GM19455 (cell line): ENCODE measurements around the gene TXN.
"Not testable (repeated sequence)": the region's sequence is repeated elsewhere in the genome, so short reads cannot be mapped to it uniquely, and the experiment has no call there.

Source experiments
- ATAC-seq: cut with Tn5 transposase; IDR thresholded peaks from one replicate; pipeline ENCODE4 v1.9.1; 2021; ENCODE audit not compliant: unreplicated experiment

TXN gene

DNA sequence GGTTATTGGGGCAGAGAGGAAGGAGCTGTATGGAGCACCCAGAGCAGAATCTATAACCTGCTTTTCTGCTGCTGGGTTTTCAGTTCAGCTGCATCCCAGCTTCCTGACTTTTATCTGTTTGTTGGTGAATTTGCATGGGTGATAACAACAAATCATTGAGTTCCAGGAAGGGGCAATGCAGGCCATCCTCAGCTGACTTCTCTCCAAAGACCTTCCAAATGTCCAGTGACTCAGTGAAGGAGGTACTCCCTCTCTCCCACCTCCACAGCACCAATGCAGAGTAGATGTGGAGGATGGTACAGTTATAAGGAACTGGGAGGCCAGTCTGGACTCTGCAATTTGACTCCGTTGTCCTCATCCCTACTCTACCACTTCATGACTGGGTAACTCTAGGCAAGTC lies 1.6 kb upstream of the TXN start:
- ATAC-seq = no peak

DNA sequence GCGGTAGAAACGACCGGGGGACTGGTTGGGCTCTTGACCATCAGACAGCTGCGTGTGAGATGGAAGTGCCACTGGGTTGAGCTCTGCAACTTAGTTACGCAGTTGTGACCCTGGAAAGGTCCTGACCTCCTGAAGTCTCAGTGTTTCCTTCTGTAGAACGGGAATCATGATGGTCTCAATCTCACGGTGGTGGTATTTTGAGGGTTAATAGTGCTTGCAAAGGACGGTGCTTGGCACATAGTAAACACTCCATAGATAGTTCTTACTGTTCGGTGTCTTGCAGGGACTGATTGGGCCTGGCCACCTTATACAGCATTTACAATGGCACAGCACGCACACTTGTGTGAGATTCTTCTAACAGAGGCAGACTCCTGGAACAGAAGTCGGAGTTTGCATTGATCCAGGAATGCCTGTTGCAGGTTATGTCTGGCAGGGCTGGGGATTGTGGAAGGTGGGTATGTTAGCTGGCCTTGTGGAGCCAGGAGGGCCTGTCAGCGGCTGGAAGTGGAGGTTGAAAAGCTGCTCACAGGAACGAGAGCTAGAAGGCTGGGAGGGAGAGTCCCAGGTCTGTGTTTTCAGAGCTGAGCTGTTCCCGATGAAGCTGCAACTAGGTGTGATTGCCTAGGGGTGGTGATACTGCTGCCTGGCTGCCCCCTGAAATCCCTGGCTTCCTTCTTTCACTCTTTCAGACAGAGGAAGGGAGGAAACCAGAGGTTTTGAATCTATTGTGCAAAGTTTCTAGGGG lies 962 bp upstream of the TXN start:
- ATAC-seq = peak; percentile 3

DNA sequence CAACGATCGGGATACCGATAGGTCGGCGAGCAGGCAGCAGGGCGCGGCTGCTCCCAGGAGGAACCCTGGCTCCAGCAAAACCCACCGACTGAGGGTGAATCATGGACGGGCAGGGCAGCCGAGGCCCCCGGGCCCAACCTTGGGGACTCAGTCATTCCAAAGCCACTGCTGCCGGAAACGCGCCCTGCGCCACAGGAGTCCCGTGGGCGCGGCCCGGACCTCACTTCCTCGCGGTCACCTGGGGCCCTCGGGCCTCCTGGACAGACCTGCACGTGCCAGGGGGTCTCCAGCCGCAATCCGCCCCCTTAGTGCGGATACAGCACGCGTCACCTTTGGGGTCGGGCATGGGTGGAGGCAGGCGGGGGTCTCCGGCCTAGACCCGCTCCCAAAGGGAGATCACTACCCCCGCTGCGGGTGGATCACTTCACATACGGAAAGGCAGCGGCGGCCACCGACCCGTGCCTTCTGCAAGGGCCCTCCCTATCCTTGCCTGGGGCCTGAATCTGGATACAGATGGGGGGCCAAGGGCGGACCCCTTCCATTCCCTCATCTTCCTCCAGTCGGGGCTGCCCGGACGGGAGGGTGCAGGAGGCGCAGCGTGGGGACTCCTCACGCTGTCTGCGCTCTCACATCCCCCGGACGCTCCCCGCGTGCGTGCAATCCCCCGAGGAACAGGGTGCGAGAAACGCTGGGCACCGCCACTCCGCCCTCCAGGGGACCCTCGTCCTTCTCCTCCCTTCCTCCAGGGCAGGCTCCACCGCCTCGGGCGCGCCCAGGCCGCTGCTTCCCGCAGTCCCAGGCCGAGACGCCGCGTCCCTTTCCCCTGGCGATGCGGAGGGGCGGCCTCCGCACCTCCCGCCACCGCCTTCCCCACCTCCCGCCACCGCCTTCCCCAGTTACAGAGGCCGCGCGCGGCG lies 586 bp downstream of the TXN start:
- peak; percentile 35 for ATAC-seq

DNA sequence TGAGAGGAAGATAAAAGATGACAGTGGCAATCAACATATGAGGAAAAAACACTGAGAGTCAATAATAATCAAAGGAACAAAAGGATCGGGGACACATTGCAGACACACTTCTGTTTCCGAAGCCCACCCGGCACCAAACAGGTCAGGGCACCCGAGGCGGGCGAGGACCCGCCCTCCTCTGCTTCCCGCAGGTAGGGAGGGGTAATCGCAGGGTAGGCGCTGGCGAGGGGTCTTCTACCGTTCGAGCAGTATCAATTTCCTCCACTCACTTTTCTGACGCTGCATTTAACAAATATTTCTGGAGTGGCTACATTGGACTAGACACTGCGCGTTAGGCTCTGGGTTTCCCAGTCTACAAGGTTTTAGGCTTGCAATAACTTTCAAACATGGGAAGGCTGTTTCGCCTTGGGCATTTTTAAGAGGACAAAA lies 1.3 kb downstream of the TXN start:
- no peak for ATAC-seq

DNA sequence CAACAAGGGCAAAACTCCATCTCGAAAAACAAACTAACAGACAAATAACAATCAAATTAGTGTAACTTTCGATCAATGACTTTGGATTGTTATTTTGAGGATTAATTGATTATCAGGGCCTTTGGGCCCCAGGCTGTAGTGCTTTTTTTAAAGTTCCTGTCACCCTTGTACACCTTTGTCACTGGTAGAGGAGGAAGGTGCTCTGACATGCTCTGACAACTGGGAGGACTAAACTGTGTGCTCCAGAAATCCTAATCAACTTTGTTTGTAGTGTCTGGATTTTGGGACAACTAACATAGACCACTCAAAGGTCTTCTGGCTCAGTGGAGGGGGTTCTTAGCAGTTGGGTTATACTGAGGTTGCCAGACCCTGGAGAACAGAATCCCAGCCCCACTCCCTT lies 1.8 kb downstream of the TXN start:
- ATAC-seq = no peak

DNA sequence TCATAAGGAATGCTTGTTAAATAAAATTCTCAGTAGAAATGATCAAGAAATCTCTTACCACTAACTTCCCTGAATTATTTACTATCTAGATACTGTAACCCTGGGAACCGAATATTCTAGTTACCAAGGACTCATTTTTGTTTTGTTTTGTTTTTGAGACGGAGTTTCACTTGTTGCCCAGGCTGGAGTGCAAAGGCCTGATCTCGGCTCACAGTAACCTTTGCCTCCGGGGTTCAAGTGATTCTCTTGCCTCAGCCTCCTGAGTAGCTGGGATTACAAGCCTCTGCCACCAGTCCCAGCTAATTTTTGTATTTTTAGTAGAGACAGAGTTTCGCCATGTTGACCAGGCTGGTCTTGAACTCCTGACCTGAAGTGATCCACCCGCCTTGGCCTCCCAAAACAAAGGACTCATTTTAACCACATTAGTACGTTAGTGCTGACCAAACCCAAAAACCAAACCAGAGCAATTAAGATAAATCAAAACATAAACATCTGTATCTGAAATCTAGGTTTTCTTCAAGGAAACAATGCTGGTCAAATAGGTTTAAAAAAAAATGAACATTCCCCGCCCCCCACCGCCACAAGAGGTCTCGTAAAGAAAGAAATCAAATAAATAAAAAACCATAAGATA lies 3.7 kb downstream of the TXN start:
- ATAC-seq = no peak

DNA sequence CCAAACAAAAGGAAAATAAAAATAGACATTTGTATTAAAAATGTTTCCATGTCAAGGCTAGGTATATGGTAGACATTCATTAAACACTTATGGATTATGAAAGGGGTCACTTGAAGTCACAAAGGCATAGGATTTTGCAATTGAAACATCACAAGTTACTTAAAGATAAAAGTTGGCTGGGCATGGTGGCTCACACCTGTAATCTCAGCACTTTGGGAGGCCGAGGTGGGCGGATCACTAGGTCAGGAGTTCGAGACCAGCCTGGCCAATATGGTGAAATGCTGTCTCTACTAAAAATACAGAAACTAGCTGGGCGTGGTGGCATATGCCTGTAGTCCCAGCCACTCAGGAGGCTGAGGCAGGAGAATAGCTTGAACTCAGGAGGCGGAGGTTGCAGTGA lies 4.5 kb downstream of the TXN start:
- not testable (repeated sequence) for ATAC-seq

DNA sequence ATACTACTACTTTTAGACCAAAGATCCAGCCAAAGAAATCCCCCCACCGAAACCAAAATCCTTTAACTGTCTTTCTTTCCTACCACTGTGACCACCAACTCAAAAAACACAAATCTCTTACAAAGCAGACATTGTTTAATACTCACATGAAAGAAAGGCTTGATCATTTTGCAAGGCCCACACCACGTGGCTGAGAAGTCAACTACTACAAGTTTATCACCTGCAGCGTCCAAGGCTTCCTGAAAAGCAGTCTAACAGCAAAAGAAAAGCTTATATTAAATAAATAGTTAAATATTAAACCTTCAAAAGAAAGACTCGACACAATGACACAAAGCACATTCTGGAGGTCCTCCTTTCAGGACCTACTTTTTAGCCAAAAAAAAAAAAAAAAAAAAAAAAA lies 5.1 kb downstream of the TXN start:
- no peak for ATAC-seq

DNA sequence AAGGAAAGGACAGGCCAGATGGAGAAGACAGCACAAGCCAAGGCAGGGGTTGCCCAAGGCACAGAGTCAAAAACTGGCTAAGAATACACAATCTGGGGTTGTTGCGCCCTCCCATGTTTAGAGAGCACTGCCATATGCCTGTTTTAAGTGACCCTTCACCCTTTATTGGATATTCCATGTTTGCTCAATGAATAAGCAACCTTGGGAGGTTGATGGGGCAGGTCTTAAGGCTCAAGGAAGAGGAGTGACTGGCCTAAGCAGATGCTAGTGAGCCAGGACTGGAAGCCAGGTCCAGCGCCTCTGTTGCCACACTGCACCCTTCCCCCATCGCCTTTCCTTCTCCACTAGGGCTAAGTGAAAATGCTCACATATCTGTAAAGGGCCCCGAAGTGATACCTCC lies 6.7 kb downstream of the TXN start:
- no peak for ATAC-seq

DNA sequence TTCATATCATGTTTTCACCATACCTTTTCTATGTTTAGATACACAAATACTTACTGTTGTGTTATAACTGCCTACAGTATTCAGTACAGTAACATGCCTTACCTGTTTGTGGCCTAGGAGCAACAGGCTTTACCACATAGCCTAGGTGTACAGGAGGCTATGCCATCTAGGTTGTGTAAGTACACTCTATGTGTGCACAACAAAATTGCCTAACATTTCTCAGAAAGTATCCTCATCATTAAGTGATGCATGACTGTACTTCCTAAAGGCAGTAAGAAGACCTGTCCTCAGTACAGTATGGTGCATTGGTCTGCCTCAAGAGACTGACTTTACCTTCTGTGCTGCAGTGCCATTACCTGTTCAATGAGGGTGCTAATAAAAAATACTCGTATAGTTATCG lies 7.9 kb downstream of the TXN start:
- ATAC-seq = no peak

DNA sequence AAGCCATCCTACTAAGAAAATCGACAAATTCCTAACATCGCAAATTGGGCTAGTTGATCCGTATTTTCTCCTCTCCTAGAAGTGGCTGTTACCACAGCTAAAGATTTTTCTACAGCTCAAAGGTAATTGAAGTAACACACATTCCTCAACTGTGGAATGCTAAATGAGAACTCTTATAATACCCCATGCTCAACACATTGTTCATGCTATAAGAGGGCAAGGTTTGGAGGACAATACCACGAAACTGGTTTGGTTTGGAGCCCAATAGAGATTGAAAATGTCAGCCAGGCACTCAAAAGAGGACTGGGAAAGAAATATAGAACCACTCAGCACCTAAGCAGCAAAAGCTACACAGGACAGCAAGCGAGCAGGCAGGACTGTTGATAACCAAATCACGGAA lies 10.1 kb downstream of the TXN start:
- ATAC-seq = no peak

DNA sequence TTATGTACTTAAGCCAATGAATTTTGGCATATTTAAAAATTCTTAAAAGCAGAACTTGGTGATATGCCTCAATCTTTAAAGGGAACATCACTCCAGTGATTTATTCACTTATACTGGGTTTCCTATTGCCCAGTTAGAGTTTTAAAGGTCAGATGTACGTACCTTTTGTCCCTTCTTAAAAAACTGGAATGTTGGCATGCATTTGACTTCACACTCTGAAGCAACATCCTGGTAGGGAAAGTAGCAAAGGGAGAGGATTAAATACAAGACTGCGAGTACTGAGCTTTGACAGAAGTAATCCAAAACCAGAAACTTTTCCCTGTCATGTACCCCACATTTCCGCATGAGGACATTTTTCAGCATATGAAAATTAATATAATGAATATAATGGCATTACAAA lies 11.7 kb downstream of the TXN start:
- no peak for ATAC-seq

DNA sequence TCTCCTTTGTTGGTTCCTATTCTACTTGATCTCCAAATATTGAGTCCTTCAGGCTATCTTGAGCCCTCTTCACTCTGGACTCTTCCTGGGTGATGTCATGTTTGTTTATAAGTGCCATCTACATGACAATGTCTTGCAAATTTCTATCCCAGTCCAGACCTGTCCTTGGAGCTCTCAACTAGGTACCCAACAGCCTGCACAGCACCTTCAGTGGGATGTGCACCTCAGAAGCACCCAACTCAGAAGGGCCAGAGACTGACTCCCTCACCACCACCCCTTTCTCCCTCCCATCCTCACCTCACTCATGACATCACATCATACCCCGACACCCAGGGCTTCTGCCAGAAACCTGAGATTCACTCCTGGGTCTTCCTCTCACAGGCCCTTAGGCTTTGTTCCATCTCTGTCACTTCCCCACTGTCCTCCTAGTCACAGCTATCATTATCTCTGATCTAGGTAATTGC lies 14.4 kb downstream of the TXN start:
- ATAC-seq = no peak

DNA sequence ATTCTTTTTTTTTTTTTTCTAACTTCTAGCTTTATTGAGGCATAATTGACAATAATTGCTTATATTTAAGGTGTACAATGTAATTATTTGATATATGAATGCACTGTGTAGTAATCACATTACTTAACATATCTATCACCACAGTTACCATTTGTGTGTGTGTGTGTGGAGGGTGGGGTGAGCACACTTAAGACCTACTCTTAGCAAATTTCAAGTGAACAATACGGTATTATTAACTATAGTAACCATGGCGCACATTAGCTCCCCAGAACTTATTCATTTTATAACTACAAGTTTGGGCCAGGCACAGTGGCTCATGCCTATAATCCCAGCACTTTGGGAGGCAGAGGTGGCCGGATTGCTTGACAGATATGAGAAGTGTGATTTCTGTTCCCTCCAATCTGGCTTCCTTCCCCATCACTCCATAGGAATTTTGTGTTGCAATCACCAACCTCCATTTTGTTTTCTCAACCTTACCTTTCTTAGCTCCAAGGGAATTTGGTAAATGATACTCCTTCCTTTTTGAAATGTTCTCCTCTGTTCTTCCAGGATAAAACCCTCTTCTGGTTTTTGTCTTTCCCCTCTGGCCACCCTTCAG lies 14.9 kb downstream of the TXN start:
- no peak for ATAC-seq

DNA sequence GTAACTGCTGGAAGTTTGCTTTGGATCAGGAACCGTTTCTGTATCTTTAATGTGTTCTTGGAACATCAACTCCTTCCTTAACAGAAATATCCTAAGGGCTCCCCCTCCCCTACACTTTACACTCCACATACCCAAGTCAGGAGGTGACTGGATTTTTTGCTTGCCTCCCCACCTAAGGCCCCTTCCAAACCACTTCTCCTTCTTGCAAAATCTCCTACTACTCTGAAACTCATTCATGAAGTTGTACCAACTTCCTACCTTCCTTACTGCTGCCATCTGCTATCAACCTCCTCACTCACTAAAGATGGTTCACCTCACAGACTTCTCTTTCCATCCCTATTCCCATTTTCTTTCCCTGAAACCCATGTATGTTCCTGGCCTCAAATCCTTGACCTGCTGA lies 16.1 kb downstream of the TXN start:
- ATAC-seq = no peak

DNA sequence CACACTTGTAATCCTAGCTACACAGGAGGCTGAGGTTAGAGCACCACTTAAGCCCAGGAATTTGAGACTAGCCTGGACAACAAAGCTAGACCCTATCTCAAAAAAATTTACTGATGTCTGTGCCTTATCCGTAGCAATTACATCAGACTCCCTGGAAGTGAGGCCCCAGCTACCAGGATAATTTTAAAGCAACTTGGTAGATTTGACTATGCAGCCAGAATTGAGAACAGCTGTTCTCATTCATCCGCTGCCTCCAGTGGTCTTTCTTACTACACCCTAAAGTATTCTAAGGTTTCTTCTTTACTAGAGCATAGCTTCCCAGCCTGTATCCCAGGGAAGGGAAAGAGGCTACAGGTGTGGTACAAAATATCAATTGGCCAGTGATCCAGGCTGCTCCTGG lies 28.0 kb downstream of the TXN start:
- ATAC-seq = no peak

DNA sequence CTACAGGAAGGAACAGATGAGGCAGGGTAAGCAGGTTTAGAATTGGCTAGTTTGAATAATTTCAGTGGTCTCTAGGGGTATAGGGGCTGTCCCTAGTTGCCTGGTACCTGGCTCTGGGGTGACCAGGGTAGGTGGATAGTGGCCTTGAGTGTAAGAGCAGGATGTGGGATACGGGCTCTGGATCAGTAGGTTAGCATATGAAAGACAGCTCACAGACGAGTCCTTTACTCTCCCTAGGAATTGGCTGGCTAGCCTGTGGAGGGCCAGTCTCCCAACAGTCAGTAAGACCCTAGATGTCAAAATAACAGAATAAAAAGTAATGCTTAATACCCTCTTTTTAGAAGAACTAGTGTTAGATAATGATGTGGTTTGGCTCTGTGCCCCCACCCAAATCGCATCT lies 31.7 kb downstream of the TXN start:
- ATAC-seq = no peak

DNA sequence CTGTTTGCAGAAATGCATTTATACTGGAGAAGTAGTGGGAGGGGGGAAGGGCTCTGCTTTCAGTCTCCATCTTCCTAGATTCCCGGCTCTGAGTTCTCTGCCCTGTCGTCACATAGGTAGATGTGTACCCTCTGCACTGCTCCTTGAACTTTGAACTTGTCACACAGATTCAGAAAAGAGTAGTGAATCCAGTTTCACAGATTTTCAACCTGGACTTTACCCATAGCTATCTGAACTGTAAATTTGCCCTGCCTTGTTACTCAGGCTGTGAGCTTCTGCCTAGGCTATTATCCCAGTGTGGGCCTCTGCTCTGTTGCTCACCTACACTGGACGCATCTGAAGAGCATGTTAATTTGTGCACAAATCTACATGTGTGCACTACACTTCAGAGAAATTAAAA lies 35.5 kb downstream of the TXN start:
- ATAC-seq = no peak

DNA sequence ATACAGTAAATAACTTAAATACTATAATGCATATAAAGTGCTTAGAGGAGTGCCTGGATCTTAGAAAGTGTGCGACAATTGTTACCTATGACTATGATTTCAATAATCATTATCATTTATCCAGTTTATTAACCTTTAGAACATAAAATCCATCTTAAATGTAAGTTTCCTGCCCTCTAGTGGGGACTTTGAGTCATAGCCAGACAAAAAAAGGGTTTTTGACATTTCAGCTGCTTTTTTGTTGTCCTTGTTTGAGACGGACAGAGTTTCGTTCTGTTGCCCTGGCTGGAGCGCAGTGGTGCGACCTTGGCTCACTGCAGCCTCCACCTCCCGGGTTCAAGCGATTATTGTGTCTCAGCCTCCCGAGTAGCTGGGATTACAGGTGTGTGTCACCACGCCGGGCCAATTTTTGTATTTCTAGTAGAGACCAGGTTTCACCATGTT lies 38.6 kb downstream of the TXN start:
- ATAC-seq = peak; percentile 63

DNA sequence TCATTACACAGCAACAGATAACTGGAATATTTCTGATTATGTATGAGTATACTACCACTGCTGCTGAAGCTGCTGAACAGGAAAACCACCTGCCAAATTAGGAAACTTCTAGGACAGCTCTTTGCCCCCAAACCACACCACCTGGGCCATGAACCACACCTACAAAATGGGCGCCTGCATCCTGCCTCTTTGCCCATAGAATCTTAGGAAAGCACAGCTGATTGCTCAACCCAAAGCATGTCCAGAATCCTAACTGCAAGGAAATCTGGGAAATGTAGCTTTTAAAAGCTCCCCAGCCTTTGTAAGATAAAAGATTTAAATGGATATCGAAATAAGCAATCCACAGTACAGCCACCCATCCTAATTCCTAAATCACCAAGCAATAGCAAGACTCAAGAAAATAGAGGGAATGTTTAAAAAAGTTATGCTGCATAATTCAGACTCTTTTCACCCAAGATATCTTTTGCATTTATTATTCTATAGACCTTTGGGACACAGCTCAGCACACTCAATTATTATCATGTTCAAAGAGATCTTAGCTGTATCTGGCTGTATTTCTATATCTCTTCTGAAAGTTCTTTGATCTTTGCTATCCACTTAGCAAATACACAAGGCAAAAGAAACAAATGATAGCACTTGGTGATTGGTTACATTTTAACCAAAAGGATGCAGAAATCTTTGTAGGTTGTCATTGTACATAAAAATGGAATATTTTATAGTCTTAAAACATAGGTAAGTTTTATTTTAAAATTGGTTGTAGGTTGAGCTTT lies 41.5 kb downstream of the TXN start:
- no peak for ATAC-seq

DNA sequence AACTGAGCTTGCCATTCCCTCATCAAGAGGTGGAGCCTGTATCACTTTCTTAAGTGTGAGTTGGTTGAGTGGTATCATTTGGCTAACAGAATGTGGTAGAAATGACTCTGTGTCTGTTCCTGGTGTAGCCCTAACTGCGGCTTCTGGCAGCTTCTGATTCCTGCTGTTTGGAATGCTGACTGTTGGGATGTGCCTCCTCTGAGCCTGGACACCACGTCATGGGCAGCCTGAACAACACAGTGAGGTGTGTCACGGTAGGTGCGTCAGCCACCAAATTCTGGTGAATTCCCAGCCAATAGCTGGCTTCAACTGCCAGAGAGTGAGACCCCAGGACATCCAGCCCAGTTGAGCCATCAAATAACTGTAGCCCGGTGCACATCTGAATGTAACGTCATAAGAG lies 42.2 kb downstream of the TXN start:
- ATAC-seq = no peak
